22Rv1 (cell line): ENCODE data around the gene AKR1E2.

Experiments
- H3K27ac ChIP-seq: fragments of 450-650 bp; 2 replicates; pipeline ENCODE4 v1.5.1; 2017
- ZFX ChIP-seq: fragments of 450-650 bp; IDR thresholded peaks from 2 replicates; pipeline ENCODE4 v1.6.1; 2017; ENCODE audit warnings: antibody characterized with exemption, borderline replicate concordance
- TF ChIP-seq, protein P1 (sequence below): fragments of 450-650 bp; IDR thresholded peaks from 2 replicates; pipeline ENCODE4 v1.5.1; 2017; ENCODE audit warnings: mild to moderate bottlenecking

AKR1E2 gene

GRCh38 chr10:4849555-4850242, 23.7 kb downstream of the AKR1E2 start:
- TF ChIP-seq ZFX = no peak
- TF ChIP-seq, protein P1, sequence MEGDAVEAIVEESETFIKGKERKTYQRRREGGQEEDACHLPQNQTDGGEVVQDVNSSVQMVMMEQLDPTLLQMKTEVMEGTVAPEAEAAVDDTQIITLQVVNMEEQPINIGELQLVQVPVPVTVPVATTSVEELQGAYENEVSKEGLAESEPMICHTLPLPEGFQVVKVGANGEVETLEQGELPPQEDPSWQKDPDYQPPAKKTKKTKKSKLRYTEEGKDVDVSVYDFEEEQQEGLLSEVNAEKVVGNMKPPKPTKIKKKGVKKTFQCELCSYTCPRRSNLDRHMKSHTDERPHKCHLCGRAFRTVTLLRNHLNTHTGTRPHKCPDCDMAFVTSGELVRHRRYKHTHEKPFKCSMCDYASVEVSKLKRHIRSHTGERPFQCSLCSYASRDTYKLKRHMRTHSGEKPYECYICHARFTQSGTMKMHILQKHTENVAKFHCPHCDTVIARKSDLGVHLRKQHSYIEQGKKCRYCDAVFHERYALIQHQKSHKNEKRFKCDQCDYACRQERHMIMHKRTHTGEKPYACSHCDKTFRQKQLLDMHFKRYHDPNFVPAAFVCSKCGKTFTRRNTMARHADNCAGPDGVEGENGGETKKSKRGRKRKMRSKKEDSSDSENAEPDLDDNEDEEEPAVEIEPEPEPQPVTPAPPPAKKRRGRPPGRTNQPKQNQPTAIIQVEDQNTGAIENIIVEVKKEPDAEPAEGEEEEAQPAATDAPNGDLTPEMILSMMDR = peak; percentile 98

DNA sequence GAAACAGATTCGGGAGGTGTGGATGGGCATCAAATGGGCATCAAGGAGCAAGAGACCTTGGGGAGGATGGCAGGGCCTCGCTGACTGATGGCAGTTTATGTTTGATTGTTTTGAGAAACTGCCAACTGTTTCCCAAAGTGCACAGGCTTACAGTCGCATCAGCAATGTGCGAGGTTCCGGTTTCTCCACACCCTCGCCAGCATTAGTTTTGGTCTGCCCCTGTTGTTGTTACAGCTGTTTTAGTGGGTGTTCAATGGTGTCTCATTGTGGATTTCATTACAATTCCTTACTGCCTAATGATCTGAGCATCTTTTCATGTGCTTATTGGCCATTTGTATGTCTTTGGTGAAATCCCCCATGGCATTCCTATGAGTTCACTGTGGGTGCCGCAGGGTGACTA, 24.4 kb downstream of the AKR1E2 start:
- TF ChIP-seq ZFX = no peak
- TF ChIP-seq, protein P1 = no peak
- H3K27ac ChIP-seq = peak overlapping the region; percentile 81

More at GRCh38 chr10:4849555-4850242, 23.7 kb downstream of the AKR1E2 start:
- H3K27ac ChIP-seq = peak overlapping the region; percentile 81

GRCh38 chr10:4851176-4851575, 25.2 kb downstream of the AKR1E2 start:
- TF ChIP-seq, protein P1 = no peak
- TF ChIP-seq ZFX = no peak
- peak overlapping the region; percentile 81 for H3K27ac ChIP-seq

GRCh38 chr10:4851846-4852245, 25.8 kb downstream of the AKR1E2 start:
- TF ChIP-seq, protein P1 = no peak
- TF ChIP-seq ZFX = no peak

GRCh38 chr10:4865945-4866661, 40.1 kb downstream of the AKR1E2 start:
- no peak overlapping the region for H3K27ac ChIP-seq

More at GRCh38 chr10:4851846-4852245, 25.8 kb downstream of the AKR1E2 start:
- peak overlapping the region; percentile 81 for H3K27ac ChIP-seq

DNA sequence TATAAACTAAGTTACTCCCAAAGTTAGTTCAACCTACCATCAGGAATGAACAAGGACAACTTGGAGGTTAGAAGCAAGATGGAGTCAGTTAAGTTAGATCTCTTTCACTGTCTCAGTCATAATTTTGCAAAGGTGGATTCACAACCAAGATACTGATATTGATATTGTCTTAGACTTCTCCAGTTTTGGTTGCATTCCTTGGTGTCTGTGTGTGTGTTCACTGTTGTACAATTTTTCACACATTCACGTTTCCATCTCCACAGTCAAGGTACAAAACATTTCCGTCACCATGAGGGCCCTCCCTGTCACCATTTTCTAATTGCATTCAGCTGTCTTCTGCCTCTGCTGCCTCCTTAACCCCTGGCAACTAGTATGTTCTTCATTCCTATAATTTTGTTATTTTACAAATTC, 41.1 kb downstream of the AKR1E2 start:
- TF ChIP-seq, protein P1 = no peak
- TF ChIP-seq ZFX = no peak

More at GRCh38 chr10:4865945-4866661, 40.1 kb downstream of the AKR1E2 start:
- no peak for TF ChIP-seq ZFX
- TF ChIP-seq, protein P1 = no peak

More for the DNA sequence above, 41.1 kb downstream of the AKR1E2 start:
- no peak overlapping the region for H3K27ac ChIP-seq
